AG04449 (cell line): Measurements from ENCODE around the gene ZFPM1.

Experiments
- CTCF ChIA-PET: fragments of 350-600 bp; formaldehyde crosslinking; extraction: SDS; loops from one replicate; lab custom pipeline; 2021; ENCODE audit warnings: antibody characterized with exemption; lab: Yijun Ruan, JAX
- POLR2A ChIA-PET: fragments of 400-600, 350-600 bp; formaldehyde crosslinking; extraction: SDS; loops from one replicate; lab custom pipeline; 2020; ENCODE audit warnings: antibody characterized with exemption, inconsistent platforms; lab: Yijun Ruan, JAX
- DNase-seq: peaks from one replicate; pipeline ENCODE4 v3.0.0-alpha.2; 2010; ENCODE audit warnings: low read depth, low spot score
- H3K4me3 ChIP-seq: 2 replicates; pipeline ENCODE4 v1.5.1; 2011; ENCODE audit warnings: low read depth, mild to moderate bottlenecking, control low read depth, low read length
- TF ChIP-seq, protein P1 (sequence below): IDR thresholded peaks from one replicate; pipeline ENCODE4 v1.5.1; 2011; ENCODE audit warnings: mild to moderate bottlenecking, moderate library complexity, low read length, control low read depth, inconsistent platforms; ENCODE audit not compliant: insufficient read depth; ENCODE audit errors: missing control alignments

ZFPM1 gene

GRCh38 chr16:88489163-88489741, 36.2 kb downstream of the ZFPM1 start:
- TF ChIP-seq, protein P1, sequence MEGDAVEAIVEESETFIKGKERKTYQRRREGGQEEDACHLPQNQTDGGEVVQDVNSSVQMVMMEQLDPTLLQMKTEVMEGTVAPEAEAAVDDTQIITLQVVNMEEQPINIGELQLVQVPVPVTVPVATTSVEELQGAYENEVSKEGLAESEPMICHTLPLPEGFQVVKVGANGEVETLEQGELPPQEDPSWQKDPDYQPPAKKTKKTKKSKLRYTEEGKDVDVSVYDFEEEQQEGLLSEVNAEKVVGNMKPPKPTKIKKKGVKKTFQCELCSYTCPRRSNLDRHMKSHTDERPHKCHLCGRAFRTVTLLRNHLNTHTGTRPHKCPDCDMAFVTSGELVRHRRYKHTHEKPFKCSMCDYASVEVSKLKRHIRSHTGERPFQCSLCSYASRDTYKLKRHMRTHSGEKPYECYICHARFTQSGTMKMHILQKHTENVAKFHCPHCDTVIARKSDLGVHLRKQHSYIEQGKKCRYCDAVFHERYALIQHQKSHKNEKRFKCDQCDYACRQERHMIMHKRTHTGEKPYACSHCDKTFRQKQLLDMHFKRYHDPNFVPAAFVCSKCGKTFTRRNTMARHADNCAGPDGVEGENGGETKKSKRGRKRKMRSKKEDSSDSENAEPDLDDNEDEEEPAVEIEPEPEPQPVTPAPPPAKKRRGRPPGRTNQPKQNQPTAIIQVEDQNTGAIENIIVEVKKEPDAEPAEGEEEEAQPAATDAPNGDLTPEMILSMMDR: no peak
- ChIA-PET CTCF (no interaction called here), POLR2A (interaction anchor here (0.5 kb wide), 1 partner anchor 29 kb away, joined by 3 read pairs; no protein-coding TSS in a partner anchor)
- DNase-seq: no peak
- H3K4me3 ChIP-seq: no peak overlapping the region

DNA sequence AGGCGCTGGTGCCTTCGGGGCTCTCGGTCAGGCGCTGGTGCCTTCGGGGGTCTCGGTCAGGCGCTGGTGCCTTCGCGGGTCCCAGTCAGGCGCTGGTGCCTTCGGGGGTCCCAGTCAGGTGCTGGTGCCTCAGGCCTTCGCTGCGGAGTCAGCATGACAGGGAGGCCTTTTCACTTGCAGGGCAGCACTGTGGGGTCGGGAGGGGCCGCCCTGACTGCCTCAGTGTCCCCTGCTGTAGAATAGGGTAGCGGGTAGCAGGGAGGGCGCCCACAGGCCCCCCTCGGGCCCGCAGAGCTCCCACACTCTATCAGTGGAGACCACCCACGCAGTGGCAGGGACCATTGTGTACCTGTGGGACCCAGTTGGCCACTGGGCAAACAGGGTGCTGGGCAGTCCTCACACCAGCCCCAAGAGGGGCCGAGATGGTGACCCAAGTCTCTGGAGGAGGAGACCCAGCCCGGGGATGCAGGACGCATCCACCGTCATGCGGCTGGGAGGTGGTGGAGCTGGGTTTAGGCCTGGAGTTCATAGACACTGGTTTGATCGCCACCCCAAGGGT, 38.0 kb downstream of the ZFPM1 start:
- ChIA-PET POLR2A (no interaction called here), CTCF (no interaction called here)
- no peak overlapping the region for H3K4me3 ChIP-seq
- no peak for DNase-seq
- TF ChIP-seq, protein P1: no peak

- ChIA-PET CTCF (no interaction called here), POLR2A (no interaction called here)
- TF ChIP-seq, protein P1: no peak
- no peak for DNase-seq
- no peak overlapping the region for H3K4me3 ChIP-seq
Measured at GRCh38 chr16:88491560-88492310, 38.7 kb downstream of the ZFPM1 start.

DNA sequence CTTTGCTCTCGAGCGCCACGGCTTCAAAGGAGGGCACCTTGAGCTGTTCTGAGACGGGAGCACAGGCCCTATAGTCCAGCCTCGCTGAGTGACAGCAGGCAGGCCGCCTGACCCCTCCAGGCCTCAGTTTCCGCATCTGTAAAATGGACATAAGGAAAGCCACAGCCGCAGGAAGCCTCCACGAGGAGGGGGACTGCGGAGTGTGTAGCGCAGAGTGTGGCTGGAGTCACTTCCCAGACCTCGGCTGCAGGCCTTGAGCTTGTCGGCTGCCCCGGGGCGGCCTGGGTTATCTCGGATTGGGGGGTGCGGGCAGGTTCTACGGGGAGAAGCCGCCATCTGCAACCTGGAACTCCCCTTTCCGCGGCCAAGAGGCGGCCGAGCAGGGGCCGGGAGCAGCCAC, 40.8 kb downstream of the ZFPM1 start:
- no peak overlapping the region for H3K4me3 ChIP-seq
- ChIA-PET CTCF (no interaction called here), POLR2A (no interaction called here)
- no peak for DNase-seq
- TF ChIP-seq, protein P1: no peak

- TF ChIP-seq, protein P1: no peak
- CTCF ChIA-PET: no interaction called here
- no peak overlapping the region for H3K4me3 ChIP-seq
- no peak for DNase-seq
- POLR2A ChIA-PET: no interaction called here
Measured at GRCh38 chr16:88494335-88495154, 41.5 kb downstream of the ZFPM1 start.
